Fibroblast of peridontal ligament (primary cell): ENCODE results near the gene EP300.
"Not testable (repeated sequence)": the region's sequence is repeated elsewhere in the genome, so short reads cannot be mapped to it uniquely, and the experiment has no call there.

Source experiments
- DNase-seq: peaks from one replicate; pipeline ENCODE4 v3.0.0-alpha.2; 2010; ENCODE audit errors: extremely low read depth

EP300 gene

GRCh38 chr22:41085842-41086241 is 6.5 kb upstream of the EP300 start:
- DNase-seq, result no peak

- DNase-seq, result peak; percentile 98
Observed at GRCh38 chr22:41091132-41092022, 1.0 kb upstream of the EP300 start.

GRCh38 chr22:41092847-41093411 is 537 bp downstream of the EP300 start:
- peak; percentile 38 for DNase-seq

- peak; percentile 48 for DNase-seq
Observed at GRCh38 chr22:41094041-41094593, 1.7 kb downstream of the EP300 start.

- DNase-seq, result no peak
Observed at GRCh38 chr22:41096391-41096790, 4.0 kb downstream of the EP300 start.

GRCh38 chr22:41096841-41097240 is 4.4 kb downstream of the EP300 start:
- DNase-seq, result peak; percentile 61

- no peak for DNase-seq
Observed at GRCh38 chr22:41099036-41099435, 6.6 kb downstream of the EP300 start.

- DNase-seq, result no peak
Observed at GRCh38 chr22:41106122-41106968, 14.0 kb downstream of the EP300 start.

GRCh38 chr22:41106969-41107325 is 14.6 kb downstream of the EP300 start:
- not testable (repeated sequence) for DNase-seq

- no peak for DNase-seq
Observed at GRCh38 chr22:41110968-41111367, 18.6 kb downstream of the EP300 start.

GRCh38 chr22:41116342-41116741 is 23.9 kb downstream of the EP300 start:
- no peak for DNase-seq

- DNase-seq, result no peak
Observed at GRCh38 chr22:41117127-41117965, 25.0 kb downstream of the EP300 start.

GRCh38 chr22:41123151-41123550 is 30.8 kb downstream of the EP300 start:
- no peak for DNase-seq

GRCh38 chr22:41124086-41124485 is 31.7 kb downstream of the EP300 start:
- DNase-seq, result no peak

- DNase-seq, result no peak
Observed at GRCh38 chr22:41127451-41127850, 35.1 kb downstream of the EP300 start.

GRCh38 chr22:41128606-41129005 is 36.2 kb downstream of the EP300 start:
- DNase-seq, result no peak

GRCh38 chr22:41132550-41132949 is 40.2 kb downstream of the EP300 start:
- DNase-seq, result peak; percentile 41

GRCh38 chr22:41140365-41140957 is 48.1 kb downstream of the EP300 start:
- no peak for DNase-seq

- DNase-seq, result not testable (repeated sequence)
Observed at GRCh38 chr22:41145921-41146320, 53.5 kb downstream of the EP300 start.

GRCh38 chr22:41146573-41146972 is 54.2 kb downstream of the EP300 start:
- no peak for DNase-seq

- no peak for DNase-seq
Observed at GRCh38 chr22:41147722-41148121, 55.3 kb downstream of the EP300 start.
